Right kidney (tissue), 1 donor: Measurements from ENCODE around the gene MYO10.
"Not testable (repeated sequence)": the region's sequence is repeated elsewhere in the genome, so short reads cannot be mapped to it uniquely, and the experiment has no call there.

Experiments used
- DNase-seq: peaks from one replicate; pipeline ENCODE4 v3.0.0-alpha.2; 2016

Gene MYO10

GRCh38 chr5:16668631-16669030 is 267.5 kb downstream of the MYO10 start:
- no peak for DNase-seq

DNA sequence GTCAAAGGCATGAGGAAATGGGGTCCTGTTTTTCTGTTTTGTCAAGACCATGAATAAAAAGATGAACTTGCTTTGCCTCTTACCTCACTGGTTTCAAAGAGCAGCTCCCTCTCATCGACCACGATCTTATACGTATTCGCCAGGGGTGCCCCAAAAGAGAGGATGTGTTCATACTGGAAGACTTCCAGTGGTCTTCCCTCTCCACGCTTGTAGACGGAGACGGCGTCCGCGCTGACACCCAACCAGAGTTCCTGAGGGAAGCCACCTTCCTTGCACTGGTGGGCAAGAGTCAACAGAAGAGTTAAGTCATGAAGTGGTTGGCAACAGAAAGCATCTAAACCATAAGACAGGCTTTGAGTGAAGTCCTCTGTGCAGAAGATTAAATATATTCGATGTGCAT is 267.9 kb downstream of the MYO10 start:
- no peak for DNase-seq

GRCh38 chr5:16666883-16667398 is 269.1 kb downstream of the MYO10 start:
- DNase-seq: peak; percentile 31

DNA sequence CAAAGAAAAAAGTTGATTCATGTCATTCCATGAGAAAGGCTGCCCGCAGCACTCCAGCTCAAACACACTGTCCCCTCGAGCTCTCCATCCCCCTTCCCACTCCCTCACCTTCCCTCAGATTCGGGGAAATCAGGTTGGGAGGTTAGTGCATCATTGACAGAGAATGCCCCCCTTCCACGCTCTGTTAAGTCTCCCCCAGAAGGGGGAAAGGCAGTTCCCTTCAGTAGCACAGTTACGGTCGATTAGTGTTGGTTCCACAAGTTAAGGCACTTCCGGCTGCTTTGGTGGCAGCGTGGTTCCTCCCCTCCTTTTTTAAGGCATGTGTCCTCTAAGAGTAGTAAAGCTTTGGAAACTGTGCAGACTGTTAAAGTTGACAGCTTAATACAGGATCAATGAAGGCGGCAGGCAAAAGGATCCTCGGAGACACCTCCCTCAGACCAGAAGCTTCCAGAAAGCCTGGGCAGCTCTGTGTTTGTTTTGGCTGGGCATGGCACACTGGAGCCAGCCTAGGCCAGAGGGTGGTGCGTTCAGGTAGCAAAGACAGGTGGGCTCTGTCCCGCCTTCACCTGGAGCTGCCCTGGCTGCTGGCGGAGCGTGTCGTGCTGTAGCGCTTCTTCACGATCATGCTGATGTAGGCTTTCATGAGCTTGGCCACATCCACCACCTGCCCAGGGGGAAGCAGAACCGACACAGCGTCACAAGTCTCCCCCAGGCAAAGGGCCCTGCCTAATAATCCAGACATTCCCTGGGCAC is 269.8 kb downstream of the MYO10 start:
- peak; percentile 58 for DNase-seq

GRCh38 chr5:16665601-16666000 is 270.5 kb downstream of the MYO10 start:
- DNase-seq: no peak

DNA sequence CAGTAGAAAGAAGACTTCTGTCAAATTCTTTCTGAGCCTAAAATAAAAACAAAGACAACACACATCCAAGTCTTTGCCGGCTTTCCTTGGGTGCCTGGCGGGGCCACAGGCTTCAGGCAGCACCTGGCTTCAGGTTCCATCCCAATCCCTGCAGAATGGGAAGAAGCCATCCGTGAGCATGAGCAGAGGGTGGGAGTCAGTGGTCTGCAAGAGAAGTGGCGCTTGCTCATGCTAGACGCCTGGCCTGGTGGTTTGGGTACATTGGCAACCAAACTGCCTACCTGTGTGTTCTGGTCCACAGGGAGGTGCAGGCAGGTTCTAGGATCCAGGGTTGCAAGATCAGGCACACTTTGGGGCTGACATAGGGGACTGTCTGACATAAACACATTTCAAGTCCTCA is 271.7 kb downstream of the MYO10 start:
- DNase-seq: no peak

- no peak for DNase-seq
Observed at GRCh38 chr5:16663840-16664239, 272.2 kb downstream of the MYO10 start.

DNA sequence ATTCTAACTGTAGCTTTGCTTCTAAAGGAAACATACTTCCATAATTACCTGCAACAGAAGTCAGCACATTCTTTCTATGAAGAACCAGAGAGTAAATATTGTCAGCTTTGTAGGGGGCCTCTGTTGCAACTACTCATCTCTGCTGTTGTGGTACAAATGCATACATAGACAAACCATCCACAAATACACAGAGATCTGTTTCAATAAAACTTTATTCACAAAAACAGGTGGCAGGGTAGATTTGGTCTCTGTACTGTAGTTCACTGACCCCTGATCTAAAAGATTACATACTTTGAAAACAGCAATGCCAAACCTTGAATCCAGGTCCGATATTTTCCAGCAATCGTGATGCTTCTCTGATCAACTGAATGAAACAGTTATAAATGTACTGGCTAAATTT is 274.4 kb downstream of the MYO10 start:
- DNase-seq: no peak

GRCh38 chr5:16660982-16661381 is 275.1 kb downstream of the MYO10 start:
- no peak for DNase-seq

GRCh38 chr5:16659536-16659935 is 276.6 kb downstream of the MYO10 start:
- DNase-seq: no peak

DNA sequence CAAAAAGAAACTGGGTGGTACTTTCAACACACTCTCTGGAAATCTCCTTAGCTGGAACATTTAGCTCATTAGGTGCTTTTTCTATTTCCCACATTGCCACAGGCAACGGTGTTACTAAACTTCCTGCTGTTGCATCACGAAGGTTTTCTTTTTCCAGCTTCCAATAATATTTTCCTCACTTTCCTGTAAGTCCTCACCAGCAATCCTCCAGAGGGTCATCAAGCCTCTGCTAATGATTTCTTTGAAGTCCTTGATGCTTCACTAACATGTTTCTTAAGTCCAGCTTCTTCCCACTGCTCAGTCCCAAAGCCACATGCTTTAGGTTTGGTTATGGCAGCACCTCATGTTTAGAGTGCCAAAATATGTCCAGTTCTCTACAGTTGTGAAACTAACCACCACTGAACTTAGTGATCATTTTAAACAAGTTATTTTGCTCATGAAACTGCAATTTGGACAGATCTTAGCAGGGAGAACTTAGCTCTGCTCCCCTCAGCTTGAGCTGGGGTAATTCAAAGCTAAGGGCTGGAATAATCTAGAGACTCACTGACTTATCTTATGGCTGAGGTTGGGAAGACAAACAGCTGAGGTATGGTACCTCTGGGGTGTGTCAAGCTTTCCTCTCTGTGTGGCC is 279.4 kb downstream of the MYO10 start:
- DNase-seq: no peak

GRCh38 chr5:16654647-16655334 is 281.3 kb downstream of the MYO10 start:
- DNase-seq: no peak

- not testable (repeated sequence) for DNase-seq
Observed at GRCh38 chr5:16648739-16649138, 287.3 kb downstream of the MYO10 start.

- no peak for DNase-seq
Observed at GRCh38 chr5:16644301-16644889, 291.7 kb downstream of the MYO10 start.

DNA sequence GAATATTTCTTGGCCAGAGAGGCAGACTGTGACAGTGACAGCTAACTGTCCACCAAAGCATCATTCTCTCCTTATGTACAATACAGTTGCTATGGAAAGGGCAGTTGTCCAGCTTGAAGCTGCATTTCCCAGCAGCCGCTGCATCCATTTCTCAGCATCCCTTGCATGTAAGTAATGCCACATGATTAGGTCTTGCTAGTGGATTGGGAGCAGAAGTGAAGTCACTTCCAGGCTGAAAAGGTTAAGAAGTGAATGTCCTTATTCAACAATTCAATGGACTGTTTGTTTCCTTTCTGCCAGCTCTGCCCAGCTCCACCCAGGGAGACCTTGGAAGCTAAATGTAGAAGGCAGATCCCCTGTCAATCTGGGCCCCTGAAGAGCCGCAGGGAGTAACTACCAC is 293.2 kb downstream of the MYO10 start:
- DNase-seq: no peak

DNA sequence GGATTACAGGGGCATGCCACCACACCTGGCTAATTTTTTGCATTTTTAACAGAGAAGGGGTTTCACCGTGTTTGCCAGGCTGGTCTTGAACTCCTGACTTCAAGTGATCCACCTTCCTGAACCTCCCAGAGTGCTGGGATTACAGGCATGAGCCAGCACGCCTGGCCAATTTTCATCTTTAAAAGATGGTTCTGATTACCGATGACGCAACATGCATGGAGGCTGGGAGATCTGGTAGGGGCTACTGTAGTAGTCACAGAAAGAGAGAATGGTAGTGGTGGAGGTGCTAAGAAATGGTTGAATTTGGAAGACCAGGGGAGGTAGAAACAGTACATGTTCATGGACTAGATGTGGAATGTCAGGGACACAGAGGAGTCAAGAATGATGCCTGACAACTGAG is 296.9 kb downstream of the MYO10 start:
- no peak for DNase-seq

DNA sequence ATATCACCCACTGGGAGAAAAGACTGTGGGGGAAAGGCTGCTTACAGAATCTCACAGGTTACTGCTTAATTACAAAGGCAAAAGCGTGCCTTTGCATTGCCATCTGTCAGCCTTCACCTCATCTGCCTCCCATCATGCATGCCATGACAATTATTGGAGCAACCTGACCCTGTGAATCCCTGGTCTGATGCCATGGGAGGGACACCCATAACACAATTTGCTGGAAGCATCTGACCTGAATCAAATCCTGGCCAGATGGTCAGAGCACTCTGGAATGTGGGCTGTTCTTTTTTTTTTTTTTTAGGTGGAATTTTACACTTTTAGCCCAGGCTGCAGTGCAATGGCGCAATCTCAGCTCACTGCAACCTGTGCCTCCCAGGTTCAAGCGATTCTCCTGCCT is 307.7 kb downstream of the MYO10 start:
- DNase-seq: no peak

DNA sequence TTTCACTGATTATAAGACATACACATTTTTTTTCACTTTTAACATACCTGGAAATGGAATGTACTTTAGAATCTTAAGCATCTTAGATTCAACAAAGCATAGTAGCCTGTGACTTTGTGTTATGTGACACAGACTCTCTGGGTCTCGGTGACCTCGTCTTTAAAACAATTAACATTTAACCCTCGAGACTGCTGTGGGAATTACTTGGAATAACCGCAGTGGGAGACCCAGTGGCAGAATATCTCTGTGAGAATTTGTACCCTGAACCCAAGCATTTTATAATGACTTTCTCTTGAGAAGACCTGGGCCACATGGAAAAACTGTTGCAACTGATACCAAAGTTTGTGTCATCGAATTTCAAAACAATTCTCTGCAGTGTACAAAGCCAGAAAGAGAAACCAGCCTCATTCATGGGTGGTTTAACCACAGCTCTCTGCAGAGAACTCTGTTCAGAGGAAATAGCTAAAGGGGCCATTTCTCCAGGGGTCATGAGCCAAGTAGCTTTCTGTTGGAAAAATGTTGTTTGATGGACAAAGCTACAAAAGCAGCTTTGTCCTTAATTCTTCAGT is 309.3 kb downstream of the MYO10 start:
- DNase-seq: no peak

DNA sequence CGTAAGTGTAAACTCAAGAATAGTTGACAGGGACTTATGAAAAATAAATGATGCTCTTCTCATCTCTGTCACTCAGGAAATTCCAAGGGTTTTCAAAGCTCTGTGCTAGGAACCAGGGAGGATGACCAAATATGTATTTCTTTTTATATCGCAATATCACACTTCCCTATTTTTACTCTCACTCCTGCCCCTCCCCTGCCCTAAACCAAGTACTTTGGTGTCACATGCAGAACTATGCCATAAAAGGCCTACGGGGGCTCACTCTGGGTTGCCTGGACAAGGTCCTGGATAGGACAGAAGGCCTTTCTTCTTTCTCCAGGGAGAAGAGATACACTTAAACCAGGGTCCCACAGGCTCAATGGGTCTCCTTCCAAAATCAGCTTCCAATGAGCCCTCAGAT is 311.0 kb downstream of the MYO10 start:
- no peak for DNase-seq

- no peak for DNase-seq
Observed at GRCh38 chr5:16619136-16619535, 317.0 kb downstream of the MYO10 start.

- no peak for DNase-seq
Observed at GRCh38 chr5:16618138-16618897, 317.8 kb downstream of the MYO10 start.
